Adrenal gland (tissue), 12 donors: Measurements from ENCODE around the gene WHRN. TPM values are rescaled to one million over a fixed set of nuclear protein-coding genes. Genes with fewer than 3 reads are reported as not detected.
A peak's percentile ranks its signal among the peaks of the same experiment; 100 is the strongest.

Experiments
- DNase-seq, 7 donors: peaks; one replicate each; pipeline ENCODE4 v3.0.0-alpha.2; 2019 to 2020
- H3K27ac ChIP-seq, 5 donors: fragments of 200-600 bp; sonication (generic) in 4 of 5; 1 replicate in 3 of 5; 2 replicates in 2 of 5; pipeline versions ENCODE4 v1.5.1 to v1.8.0; 2016 to 2020; ENCODE audit warnings: mild to moderate bottlenecking in 1 of 5
- H3K27me3 ChIP-seq: fragments of 200-600 bp; 2 replicates; pipeline ENCODE4 v1.8.0; 2021
- H3K36me3 ChIP-seq, 2 donors: fragments of 200-600 bp; replicated peaks in 1 of 2; 1 replicate in 1 of 2; 2 replicates in 1 of 2; pipeline versions ENCODE4 v1.5.1 to v1.8.0; 2018 to 2022
- H3K4me1 ChIP-seq, 2 donors: fragments of 200-600 bp; replicated peaks in 1 of 2; 1 replicate in 1 of 2; 2 replicates in 1 of 2; pipeline versions ENCODE4 v1.5.1 to v1.8.0; 2018 to 2021
- H3K4me3 ChIP-seq, 4 donors: fragments of 200-600 bp; sonication (generic) in 3 of 4; one replicate each; pipeline ENCODE4 v1.5.1; 2016 to 2018
- H3K9me3 ChIP-seq, 3 donors: fragments of 200-600 bp; sonication (generic) in 1 of 3; replicated peaks in 1 of 3; 1 replicate in 2 of 3; 2 replicates in 1 of 3; pipeline versions ENCODE4 v1.5.1 to v1.8.0; 2016 to 2021
- POLR2A ChIP-seq, 2 donors: fragments of 450-650 bp; IDR thresholded peaks; one replicate each; pipeline ENCODE4 v1.6.1; 2017; ENCODE audit warnings: antibody characterized with exemption in 2 of 2, mild to moderate bottlenecking in 2 of 2, moderate library complexity in 1 of 2
- WGBS, 4 donors: extraction: QIAGEN DNeasy Blood & Tissue Kit in 2 of 4; methylation state at CpG; one replicate each; pipeline versions ENCODE4 v1.1.5 to v1.1.7; 2013 to 2017; 5-methylcytosine and 5-hydroxymethylcytosine counted together
- intact Hi-C, 2 donors: fragments of 100-400 bp; cut with DNase I; formaldehyde crosslinking; loops; one replicate each; pipeline versions ENCODE4 v1.14.1 to v1.15.0; 2022 to 2023
- polyA plus RNA-seq, 3 donors: library from polyadenylated mRNA; stranded (reverse); fragments of 200-250 nt in 2 of 3; fragments of 350-450 nt in 1 of 3; fragmentation: Illumina TruSeq in 1 of 3; extraction: RNeasy Lipid Tissue Mini Kit (QIAGEN cat#74804) in 1 of 3; gene quantifications; one replicate each; pipeline ENCODE4 v1.2.3, GENCODE V29; 2013 to 2014
- total RNA-seq, 9 donors: library from RNA; depleted of rRNA in 4 of 9; stranded (reverse); fragments of >200 nt in 4 of 9; fragments of 120-200 nt in 1 of 9; fragmentation: NEBNext Ultra II Directional in 1 of 9; extraction: Animal tissue kit (Norgen Biotek cat#: 25700) in 1 of 9; gene quantifications; one replicate each; pipeline versions ENCODE4 v1.1.0 to v1.2.4, GENCODE V29; 2013 to 2023
- TF ChIP-seq, protein P1 (sequence below), 6 experiments: fragments of 450-650 bp in 4 of 6; fragments of 200-600 bp in 2 of 6; sonication (generic) in 1 of 6; IDR thresholded peaks; 1 replicate in 5 of 6; 2 replicates in 1 of 6; pipeline versions ENCODE4 v1.5.1 to v1.8.0; 2016 to 2021; ENCODE audit warnings: antibody characterized with exemption in 6 of 6, mild to moderate bottlenecking in 2 of 6, moderate library complexity in 1 of 6
- donor health status: healthy with polysubstance abuse.
- donor health status: Bipolar disorder and iron deficiency.
- donor health status: DM: yes; HTN: yes; CAD: no.
- donor health status: DM: no; HTN: no; CAD: no.
- donor health status: DM: no; HTN: no; CAD: no.
- donor health status: DM: yes; HTN: yes; CAD: no.

The WHRN gene
- total and polyA plus RNA-seq, 12 donors: 33.4 to 359 (median 96.4) TPM

DNA sequence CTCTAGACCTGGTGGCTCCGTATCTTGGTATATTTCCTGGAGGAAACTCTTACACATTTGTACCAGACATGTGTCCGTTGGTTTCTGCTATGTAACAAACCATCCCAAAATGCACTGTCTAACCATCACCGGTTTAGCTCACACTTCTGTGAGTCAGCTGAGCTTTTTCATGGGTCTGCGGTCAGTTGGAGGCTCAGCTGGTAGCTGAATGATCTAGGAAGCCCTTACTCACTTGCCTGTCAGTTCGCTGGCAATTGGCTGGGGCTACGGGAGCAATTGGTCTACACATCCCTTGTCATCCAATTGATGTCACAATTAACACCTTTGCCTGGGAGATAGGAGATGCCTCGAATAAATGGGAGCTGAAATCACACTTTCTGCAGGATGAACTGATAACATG lies 11.6 kb upstream of the WHRN start:
- H3K36me3 ChIP-seq: no peaks in the 10 kb centered on the region
- peaks cover 15% of the 10 kb centered on the region in 2 donors for H3K4me1 ChIP-seq
- WGBS, 4 donors: 66 to 67% (median 67%) methylated on average over 7 of the region's 7 CpGs
- no peak overlapping the region for H3K4me3 ChIP-seq
- TF ChIP-seq, protein P1, sequence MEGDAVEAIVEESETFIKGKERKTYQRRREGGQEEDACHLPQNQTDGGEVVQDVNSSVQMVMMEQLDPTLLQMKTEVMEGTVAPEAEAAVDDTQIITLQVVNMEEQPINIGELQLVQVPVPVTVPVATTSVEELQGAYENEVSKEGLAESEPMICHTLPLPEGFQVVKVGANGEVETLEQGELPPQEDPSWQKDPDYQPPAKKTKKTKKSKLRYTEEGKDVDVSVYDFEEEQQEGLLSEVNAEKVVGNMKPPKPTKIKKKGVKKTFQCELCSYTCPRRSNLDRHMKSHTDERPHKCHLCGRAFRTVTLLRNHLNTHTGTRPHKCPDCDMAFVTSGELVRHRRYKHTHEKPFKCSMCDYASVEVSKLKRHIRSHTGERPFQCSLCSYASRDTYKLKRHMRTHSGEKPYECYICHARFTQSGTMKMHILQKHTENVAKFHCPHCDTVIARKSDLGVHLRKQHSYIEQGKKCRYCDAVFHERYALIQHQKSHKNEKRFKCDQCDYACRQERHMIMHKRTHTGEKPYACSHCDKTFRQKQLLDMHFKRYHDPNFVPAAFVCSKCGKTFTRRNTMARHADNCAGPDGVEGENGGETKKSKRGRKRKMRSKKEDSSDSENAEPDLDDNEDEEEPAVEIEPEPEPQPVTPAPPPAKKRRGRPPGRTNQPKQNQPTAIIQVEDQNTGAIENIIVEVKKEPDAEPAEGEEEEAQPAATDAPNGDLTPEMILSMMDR (IDR thresholded peaks at IDR 0.05): no peak
- TF ChIP-seq POLR2A (IDR thresholded peaks at IDR 0.05): no peak
- DNase-seq: no peak
- H3K27me3 ChIP-seq: no peaks in the 10 kb centered on the region
- intact Hi-C loops: no loop called here
- no peaks in the 10 kb centered on the region for H3K9me3 ChIP-seq
- H3K27ac ChIP-seq: no peak overlapping the region

- TF ChIP-seq POLR2A (IDR thresholded peaks at IDR 0.05): peak in 1 of 2 donors; percentile 25
- TF ChIP-seq, protein P1 (IDR thresholded peaks at IDR 0.05): no peak
Observed at GRCh38 chr9:114515528-114515927, 10.3 kb upstream of the WHRN start.

DNA sequence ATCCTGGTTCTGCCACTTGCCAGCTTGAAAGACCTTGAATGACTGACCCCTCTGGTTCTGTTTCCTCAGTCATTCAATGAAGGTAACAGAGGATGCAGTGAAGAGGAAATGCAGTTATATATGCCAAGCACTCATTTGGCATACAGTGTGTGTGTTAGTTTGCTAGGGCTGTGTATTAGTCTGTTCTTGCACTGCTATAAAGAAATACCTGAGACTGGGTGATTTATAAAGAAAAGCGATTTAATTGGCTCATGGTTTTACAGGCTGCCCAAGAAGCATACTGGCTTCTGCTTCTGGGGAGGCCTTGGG lies 8.6 kb upstream of the WHRN start:
- 79 to 95% (median 82%) methylated on average over 1 of the region's 1 CpG for WGBS, 4 donors
- H3K36me3 ChIP-seq: no peaks in the 10 kb centered on the region
- DNase-seq: no peak
- H3K4me1 ChIP-seq: peaks cover 15 to 17% of the 10 kb centered on the region in 2 donors
- intact Hi-C loops: no loop called here
- no peaks in the 10 kb centered on the region for H3K27me3 ChIP-seq
- no peak overlapping the region for H3K27ac ChIP-seq
- H3K4me3 ChIP-seq: no peak overlapping the region
- TF ChIP-seq, protein P1 (IDR thresholded peaks at IDR 0.05): no peak
- no peak for TF ChIP-seq POLR2A (IDR thresholded peaks at IDR 0.05)
- no peaks in the 10 kb centered on the region for H3K9me3 ChIP-seq

More at GRCh38 chr9:114515528-114515927, 10.3 kb upstream of the WHRN start:
- peak in 6 of 7 donors; percentile 55 to 79 (median 74) for DNase-seq
- intact Hi-C loops: no loop called here
- peaks cover 15 to 17% of the 10 kb centered on the region in 2 donors for H3K4me1 ChIP-seq
- no peaks in the 10 kb centered on the region for H3K9me3 ChIP-seq
- no peak overlapping the region for H3K4me3 ChIP-seq
- 27 to 44% (median 32%) methylated on average over 3 of the region's 3 CpGs for WGBS, 4 donors
- H3K27ac ChIP-seq: peak overlapping the region in 2 of 5 donors; percentile 27 to 60
- no peaks in the 10 kb centered on the region for H3K36me3 ChIP-seq
- H3K27me3 ChIP-seq: no peaks in the 10 kb centered on the region

GRCh38 chr9:114513055-114513958 lies 8.0 kb upstream of the WHRN start:
- H3K4me3 ChIP-seq: no peak overlapping the region
- no peak for DNase-seq
- WGBS, 4 donors: 67 to 73% (median 69%) methylated on average over 10 of the region's 10 CpGs

More at GRCh38 chr9:114513055-114513958, 8.0 kb upstream of the WHRN start:
- intact Hi-C loops: no loop called here
- no peaks in the 10 kb centered on the region for H3K36me3 ChIP-seq
- no peak overlapping the region for H3K27ac ChIP-seq
- no peaks in the 10 kb centered on the region for H3K27me3 ChIP-seq
- no peaks in the 10 kb centered on the region for H3K9me3 ChIP-seq
- no peak for TF ChIP-seq POLR2A (IDR thresholded peaks at IDR 0.05)
- TF ChIP-seq, protein P1 (IDR thresholded peaks at IDR 0.05): no peak
- H3K4me1 ChIP-seq: peaks cover 15 to 17% of the 10 kb centered on the region in 2 donors
